Endodermal cell (in vitro differentiated cells): ENCODE measurements around the gene MBOAT7. TPM values are rescaled to one million over a fixed set of nuclear protein-coding genes. Genes with fewer than 3 reads are reported as not detected.

Experiments
- DNase-seq: peaks from one replicate; pipeline ENCODE4 v3.0.0-alpha.2; 2017
- H3K27ac ChIP-seq: 2 replicates; pipeline ENCODE4 v1.5.1; 2013; ENCODE audit warnings: mild to moderate bottlenecking, low read depth, low read length, moderate library complexity
- H3K27me3 ChIP-seq: 2 replicates; pipeline ENCODE4 v1.6.1; 2013; ENCODE audit warnings: mild to moderate bottlenecking, low read length, moderate library complexity; ENCODE audit not compliant: insufficient read depth, control insufficient read depth, poor library complexity, severe bottlenecking
- H3K36me3 ChIP-seq: 2 replicates; pipeline ENCODE4 v1.7.0; 2013; ENCODE audit warnings: mild to moderate bottlenecking, low read length, moderate library complexity; ENCODE audit not compliant: control insufficient read depth, insufficient read depth
- H3K4me1 ChIP-seq: one replicate; pipeline ENCODE4 v1.7.0; 2013; ENCODE audit warnings: low read length; ENCODE audit not compliant: control insufficient read depth, insufficient read depth
- H3K4me3 ChIP-seq: 2 replicates; pipeline ENCODE4 v1.5.1; 2013; ENCODE audit warnings: mild to moderate bottlenecking, low read length, moderate library complexity
- H3K9ac ChIP-seq: 2 replicates; pipeline ENCODE4 v1.6.1; 2013; ENCODE audit warnings: mild to moderate bottlenecking, low read length, moderate library complexity; ENCODE audit not compliant: poor library complexity, severe bottlenecking; ENCODE audit errors: extremely low read depth
- H3K9me3 ChIP-seq: 2 replicates; pipeline ENCODE4 v1.6.1; 2013; ENCODE audit warnings: mild to moderate bottlenecking, low read length, moderate library complexity; ENCODE audit not compliant: control insufficient read depth
- H3K27ac Mint-ChIP-seq: 2 replicates; pipeline ENCODE4 v1.8.0; 2020; ENCODE audit warnings: mixed read lengths
- H3K27me3 Mint-ChIP-seq: 2 replicates; pipeline ENCODE4 v1.8.0; 2021; ENCODE audit warnings: mild to moderate bottlenecking, mixed read lengths; ENCODE audit not compliant: insufficient read depth
- H3K36me3 Mint-ChIP-seq: 2 replicates; pipeline ENCODE4 v1.8.0; 2020; ENCODE audit warnings: low read depth, mixed read lengths
- H3K4me1 Mint-ChIP-seq: 2 replicates; pipeline ENCODE4 v1.8.0; 2020; ENCODE audit warnings: mixed read lengths
- H3K4me3 Mint-ChIP-seq: 2 replicates; pipeline ENCODE4 v1.8.0; 2020; ENCODE audit warnings: mild to moderate bottlenecking, moderate library complexity, mixed read lengths
- H3K9me3 Mint-ChIP-seq: 2 replicates; pipeline ENCODE4 v1.8.0; 2020; ENCODE audit warnings: mild to moderate bottlenecking, mixed read lengths
- CTCF ChIP-seq: fragments of 200-600 bp; sonication (generic); conservative IDR thresholded peaks from 2 replicates; pipeline ENCODE4 v1.5.0; 2021; ENCODE audit warnings: antibody characterized with exemption, mild to moderate bottlenecking
- WGBS, 2 experiments: methylation state at CpG; one replicate each; pipeline versions ENCODE4 v1.1.5 to v1.1.7; 2013; ENCODE audit warnings: missing lambda C conversion rate in 2 of 2, mixed read lengths in 1 of 2; ENCODE audit not compliant: insufficient coverage in 1 of 2, insufficient read length in 1 of 2; 5-methylcytosine and 5-hydroxymethylcytosine counted together
- total RNA-seq, 2 donors: library from RNA; stranded (reverse); fragmentation: NEBNext Ultra II Directional in 1 of 2; extraction: Animal tissue kit (Norgen Biotek cat#: 25700) in 1 of 2; gene quantifications; 2 replicates in 1 of 2; 3 replicates in 1 of 2; pipeline ENCODE4 v1.2.1, GENCODE V29; 2021

Gene MBOAT7
- total RNA-seq, 2 donors from 2014 or later, result 126 to 131 TPM

GRCh38 chr19:54158812-54159351 is 30.5 kb downstream of the MBOAT7 start:
- no peaks in the 10 kb centered on the region for H3K9me3 ChIP-seq
- Mint-ChIP-seq H3K27me3 (peaks cover 14% of the 10 kb centered on the region), H3K27ac (peak overlapping the region; percentile 98), H3K9me3 (no peaks in the 10 kb centered on the region), H3K4me3 (peak overlapping the region; percentile 91), H3K4me1 (peaks cover 7% of the 10 kb centered on the region), H3K36me3 (peaks cover 32% of the 10 kb centered on the region)
- DNase-seq, result no peak
- TF ChIP-seq CTCF, result no peak
- peak overlapping the region; percentile 75 for H3K9ac ChIP-seq
- peak overlapping the region; percentile 99 for H3K4me3 ChIP-seq
- WGBS, 2 experiments, result 32 to 46% methylated on average over 7 to 19 of the region's 19 CpGs
- no peaks in the 10 kb centered on the region for H3K27me3 ChIP-seq
- no peaks in the 10 kb centered on the region for H3K4me1 ChIP-seq
- H3K36me3 ChIP-seq, result peaks cover 31% of the 10 kb centered on the region
- H3K27ac ChIP-seq, result peak overlapping the region; percentile 89

- Histone ChIP-seq H3K27ac (no peak overlapping the region), H3K4me1 (no peaks in the 10 kb centered on the region), H3K9ac (no peak overlapping the region), H3K9me3 (no peaks in the 10 kb centered on the region), H3K4me3 (no peak overlapping the region), H3K27me3 (no peaks in the 10 kb centered on the region), H3K36me3 (peaks cover 49% of the 10 kb centered on the region)
- 95 to 96% methylated on average over 2 to 3 of the region's 3 CpGs for WGBS, 2 experiments
- DNase-seq, result no peak
- peaks cover 7% of the 10 kb centered on the region for H3K4me1 Mint-ChIP-seq
- no peak for TF ChIP-seq CTCF
- peak overlapping the region; percentile 24 for H3K27ac Mint-ChIP-seq
- H3K9me3 Mint-ChIP-seq, result no peaks in the 10 kb centered on the region
- H3K27me3 Mint-ChIP-seq, result no peaks in the 10 kb centered on the region
- H3K4me3 Mint-ChIP-seq, result no peak overlapping the region
- peaks cover 42% of the 10 kb centered on the region for H3K36me3 Mint-ChIP-seq
Measured at GRCh38 chr19:54156953-54157352, 32.4 kb downstream of the MBOAT7 start.

GRCh38 chr19:54156490-54156889 is 32.9 kb downstream of the MBOAT7 start:
- 93% methylated on average over 9 to 11 of the region's 11 CpGs for WGBS, 2 experiments
- H3K4me1 Mint-ChIP-seq, result peaks cover 7% of the 10 kb centered on the region
- H3K4me3 Mint-ChIP-seq, result no peak overlapping the region
- no peak for DNase-seq
- no peaks in the 10 kb centered on the region for H3K27me3 ChIP-seq
- H3K9me3 Mint-ChIP-seq, result no peaks in the 10 kb centered on the region
- H3K36me3 ChIP-seq, result peaks cover 54% of the 10 kb centered on the region
- no peak overlapping the region for H3K9ac ChIP-seq
- no peak overlapping the region for H3K27ac ChIP-seq
- no peaks in the 10 kb centered on the region for H3K9me3 ChIP-seq
- H3K27me3 Mint-ChIP-seq, result no peaks in the 10 kb centered on the region
- no peak overlapping the region for H3K27ac Mint-ChIP-seq
- no peaks in the 10 kb centered on the region for H3K4me1 ChIP-seq
- no peak overlapping the region for H3K4me3 ChIP-seq
- H3K36me3 Mint-ChIP-seq, result peaks cover 47% of the 10 kb centered on the region
- TF ChIP-seq CTCF, result no peak
